ENCODE data around the gene CFDP1.

GRCh38 chr16:75458439-75458838, 25.1 kb upstream of the CFDP1 start:
- no peak for TF ChIP-seq CTCF (IDR thresholded peaks at IDR 0.05; ENCODE audit: borderline replicate concordance, extremely low read depth, low read length, poor library complexity, severe bottlenecking)
- no peak for TF ChIP-seq EZH2 (IDR thresholded peaks at IDR 0.05; ENCODE audit: borderline replicate concordance, low read depth, low read length, severe bottlenecking)
